Osteoblast (primary cell): ENCODE data around the gene DDOST. TPM values are rescaled to one million over a fixed set of nuclear protein-coding genes. Genes with fewer than 3 reads are reported as not detected.
A peak's percentile ranks its signal among the peaks of the same experiment; 100 is the strongest.

ENCODE experiments used
- DNase-seq: peaks from one replicate; pipeline ENCODE4 v3.0.0; 2011; ENCODE audit warnings: low spot score, mixed read lengths; ENCODE audit not compliant: insufficient read length; ENCODE audit errors: missing footprints
- H2AFZ ChIP-seq: 2 replicates; pipeline ENCODE4 v1.6.0; 2011; ENCODE audit warnings: mild to moderate bottlenecking, low read length
- H3K27ac ChIP-seq: 2 replicates; pipeline ENCODE4 v1.5.1; 2011; ENCODE audit warnings: mild to moderate bottlenecking, low read depth, low read length, moderate library complexity
- H3K27me3 ChIP-seq: 2 replicates; pipeline ENCODE4 v1.6.0; 2012; ENCODE audit warnings: mild to moderate bottlenecking, control low read depth, inconsistent platforms, low read length, moderate library complexity; ENCODE audit not compliant: insufficient read depth
- H3K36me3 ChIP-seq: 2 replicates; pipeline ENCODE4 v1.5.1; 2011; ENCODE audit warnings: mild to moderate bottlenecking, low read length, control low read depth, moderate library complexity; ENCODE audit not compliant: insufficient read depth
- H3K4me1 ChIP-seq: 2 replicates; pipeline ENCODE4 v1.5.1; 2011; ENCODE audit warnings: mild to moderate bottlenecking, low read length, control low read depth, moderate library complexity; ENCODE audit not compliant: insufficient read depth
- H3K4me2 ChIP-seq: 2 replicates; pipeline ENCODE4 v1.6.0; 2011; ENCODE audit warnings: mild to moderate bottlenecking, low read length; ENCODE audit not compliant: insufficient read depth
- H3K4me3 ChIP-seq: fragments of 200-600 bp; sonication (generic); 3 replicates; pipeline ENCODE4 v1.5.1; 2012; ENCODE audit warnings: mild to moderate bottlenecking, low read length, inconsistent platforms; ENCODE audit not compliant: insufficient read depth
- H3K79me2 ChIP-seq: 2 replicates; pipeline ENCODE4 v1.6.0; 2012; ENCODE audit warnings: mild to moderate bottlenecking, low read length, control low read depth, inconsistent platforms; ENCODE audit not compliant: insufficient read depth
- H3K9me3 ChIP-seq: 2 replicates; pipeline ENCODE4 v1.5.1; 2011; ENCODE audit warnings: low read depth, low read length, control low read depth
- H4K20me1 ChIP-seq: 2 replicates; pipeline ENCODE4 v1.6.0; 2012; ENCODE audit warnings: mild to moderate bottlenecking, low read length, control low read depth; ENCODE audit not compliant: insufficient read depth
- total RNA-seq: library from RNA; depleted of rRNA; stranded (reverse); fragments of >200 nt; gene quantifications from 2 replicates; pipeline ENCODE4 v1.2.3, GENCODE V29; 2012
- TF ChIP-seq, protein P1 (sequence below): IDR thresholded peaks from 2 replicates; pipeline ENCODE4 v1.5.1; 2011; ENCODE audit warnings: mild to moderate bottlenecking, low read depth, low read length, moderate library complexity; ENCODE audit errors: extremely low read depth

Gene DDOST
- total RNA-seq, 1 donor, result 291 TPM

DNA sequence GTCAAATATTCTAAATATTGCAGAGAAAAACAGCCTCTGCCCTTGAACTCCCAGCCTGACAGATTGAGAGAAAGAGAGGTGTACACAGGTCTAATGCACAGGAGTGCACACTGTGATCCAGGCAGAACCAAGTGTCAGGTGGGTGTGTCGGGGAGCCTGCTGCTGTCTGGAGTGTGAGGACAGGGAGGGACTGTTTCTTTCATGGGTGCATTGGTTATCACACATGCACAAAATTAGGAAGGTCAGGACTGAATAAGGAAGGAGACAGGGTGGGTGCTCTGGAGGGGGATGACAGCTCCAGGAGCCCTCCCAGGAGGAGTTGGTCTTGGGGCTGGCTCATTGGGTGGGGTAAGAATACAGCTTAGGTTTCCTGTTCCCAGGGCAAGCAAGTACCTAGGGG, 41.2 kb downstream of the DDOST start:
- Histone ChIP-seq H3K4me3 (no peak overlapping the region), H3K27me3 (no peaks in the 10 kb centered on the region), H3K27ac (no peak overlapping the region), H3K4me2 (no peak overlapping the region), H2AFZ (no peak overlapping the region), H3K9me3 (no peaks in the 10 kb centered on the region), H3K36me3 (no peaks in the 10 kb centered on the region), H4K20me1 (no peaks in the 10 kb centered on the region), H3K4me1 (peaks cover 8% of the 10 kb centered on the region), H3K79me2 (no peaks in the 10 kb centered on the region)
- DNase-seq, result no peak
- TF ChIP-seq, protein P1, sequence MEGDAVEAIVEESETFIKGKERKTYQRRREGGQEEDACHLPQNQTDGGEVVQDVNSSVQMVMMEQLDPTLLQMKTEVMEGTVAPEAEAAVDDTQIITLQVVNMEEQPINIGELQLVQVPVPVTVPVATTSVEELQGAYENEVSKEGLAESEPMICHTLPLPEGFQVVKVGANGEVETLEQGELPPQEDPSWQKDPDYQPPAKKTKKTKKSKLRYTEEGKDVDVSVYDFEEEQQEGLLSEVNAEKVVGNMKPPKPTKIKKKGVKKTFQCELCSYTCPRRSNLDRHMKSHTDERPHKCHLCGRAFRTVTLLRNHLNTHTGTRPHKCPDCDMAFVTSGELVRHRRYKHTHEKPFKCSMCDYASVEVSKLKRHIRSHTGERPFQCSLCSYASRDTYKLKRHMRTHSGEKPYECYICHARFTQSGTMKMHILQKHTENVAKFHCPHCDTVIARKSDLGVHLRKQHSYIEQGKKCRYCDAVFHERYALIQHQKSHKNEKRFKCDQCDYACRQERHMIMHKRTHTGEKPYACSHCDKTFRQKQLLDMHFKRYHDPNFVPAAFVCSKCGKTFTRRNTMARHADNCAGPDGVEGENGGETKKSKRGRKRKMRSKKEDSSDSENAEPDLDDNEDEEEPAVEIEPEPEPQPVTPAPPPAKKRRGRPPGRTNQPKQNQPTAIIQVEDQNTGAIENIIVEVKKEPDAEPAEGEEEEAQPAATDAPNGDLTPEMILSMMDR, result no peak

DNA sequence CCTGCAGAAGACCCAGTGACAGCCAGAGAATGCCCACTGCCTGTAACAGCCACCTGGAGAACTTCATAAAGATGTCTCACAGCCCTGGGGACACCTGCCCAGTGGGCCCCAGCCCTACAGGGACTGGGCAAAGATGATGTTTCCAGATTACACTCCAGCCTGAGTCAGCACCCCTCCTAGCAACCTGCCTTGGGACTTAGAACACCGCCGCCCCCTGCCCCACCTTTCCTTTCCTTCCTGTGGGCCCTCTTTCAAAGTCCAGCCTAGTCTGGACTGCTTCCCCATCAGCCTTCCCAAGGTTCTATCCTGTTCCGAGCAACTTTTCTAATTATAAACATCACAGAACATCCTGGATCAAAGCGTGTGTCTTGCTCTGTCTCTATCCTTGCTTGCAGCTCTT, 42.6 kb downstream of the DDOST start:
- Histone ChIP-seq H3K9me3 (no peaks in the 10 kb centered on the region), H2AFZ (no peak overlapping the region), H3K27me3 (no peaks in the 10 kb centered on the region), H3K4me1 (peaks cover 17% of the 10 kb centered on the region), H4K20me1 (no peaks in the 10 kb centered on the region), H3K27ac (no peak overlapping the region), H3K36me3 (no peaks in the 10 kb centered on the region), H3K4me3 (no peak overlapping the region), H3K4me2 (no peak overlapping the region), H3K79me2 (no peaks in the 10 kb centered on the region)
- TF ChIP-seq, protein P1, result no peak
- no peak for DNase-seq

DNA sequence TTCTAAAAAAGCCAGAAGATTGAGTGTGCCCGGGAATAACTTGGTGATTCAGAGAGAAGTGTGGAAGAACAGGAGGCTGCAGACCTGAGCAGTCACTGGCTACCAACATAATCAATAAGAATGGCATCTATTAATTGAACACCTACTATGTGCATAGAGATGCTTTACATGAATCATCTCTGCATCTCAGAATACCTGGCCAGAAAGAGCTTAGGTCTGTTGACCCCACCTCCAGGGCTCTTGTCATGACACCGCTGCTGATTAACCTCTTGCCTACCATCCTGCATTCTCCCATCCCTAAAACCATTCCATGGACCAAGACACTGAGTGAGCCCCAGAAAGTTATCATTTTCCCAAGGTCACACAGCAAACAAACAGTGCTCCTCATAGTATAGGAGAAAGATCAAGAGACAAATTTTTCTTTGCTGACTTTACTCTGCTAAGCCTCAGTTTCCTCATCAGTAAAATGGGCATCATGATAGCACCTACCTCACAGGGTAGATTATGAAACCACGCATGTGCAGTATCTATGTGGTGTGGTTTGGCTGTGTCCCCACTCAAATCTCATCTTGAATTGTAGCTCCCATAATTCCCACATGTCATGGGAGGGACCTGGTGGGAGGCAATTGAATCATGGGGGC, 44.2 kb downstream of the DDOST start:
- Histone ChIP-seq H3K79me2 (no peaks in the 10 kb centered on the region), H3K36me3 (no peaks in the 10 kb centered on the region), H3K9me3 (no peaks in the 10 kb centered on the region), H3K4me2 (peak overlapping the region; percentile 65), H3K4me3 (peak overlapping the region; percentile 19), H3K4me1 (peaks cover 24% of the 10 kb centered on the region), H2AFZ (peak overlapping the region; percentile 84), H4K20me1 (no peaks in the 10 kb centered on the region), H3K27me3 (no peaks in the 10 kb centered on the region), H3K27ac (no peak overlapping the region)
- no peak for DNase-seq
- TF ChIP-seq, protein P1, result no peak

DNA sequence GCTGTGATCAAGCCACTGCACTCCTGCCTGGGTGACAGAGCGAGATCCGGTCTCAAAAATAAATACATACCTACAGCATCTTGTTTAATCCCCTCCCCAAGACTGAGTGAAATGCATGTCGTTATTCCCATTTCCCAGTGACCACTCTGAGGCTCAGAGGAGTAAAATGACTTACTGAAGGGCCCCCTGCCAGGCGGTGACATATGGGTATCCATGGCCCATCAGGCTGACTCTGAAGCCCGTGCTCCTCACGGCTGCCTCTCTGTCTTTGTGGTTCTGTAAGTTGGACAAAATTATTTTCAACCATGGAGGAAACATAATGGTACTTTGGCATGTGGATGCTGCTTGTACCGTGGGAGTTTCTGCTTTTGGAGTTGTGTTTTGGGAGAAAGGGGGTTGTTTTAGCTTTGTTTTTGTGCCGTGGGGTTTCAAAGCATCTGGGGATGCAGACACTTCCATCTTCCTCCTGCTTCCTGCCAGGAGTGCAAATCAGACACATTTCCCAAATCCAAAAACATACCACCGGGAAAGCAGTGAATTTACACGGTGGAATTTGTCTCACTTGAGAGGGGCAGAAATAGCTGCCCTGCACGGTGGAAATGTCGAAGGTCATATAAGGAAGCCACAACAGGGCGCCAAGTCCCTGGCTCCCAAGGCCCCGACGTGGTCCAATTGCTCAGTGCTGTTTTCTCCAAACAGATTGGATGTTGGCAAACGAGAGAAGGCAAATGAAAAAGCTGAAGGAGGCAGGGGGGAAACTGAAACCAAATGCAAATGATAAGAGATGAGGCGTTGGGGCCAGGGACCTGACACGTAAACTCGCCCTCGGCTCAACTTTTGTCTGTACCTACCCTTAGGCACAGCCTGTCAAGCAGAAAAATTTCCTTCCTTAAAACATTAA, 45.0 kb downstream of the DDOST start:
- peak overlapping the region; percentile 84 for H2AFZ ChIP-seq
- no peaks in the 10 kb centered on the region for H3K79me2 ChIP-seq
- peak overlapping the region; percentile 19 for H3K4me3 ChIP-seq
- H3K4me1 ChIP-seq, result peaks cover 24% of the 10 kb centered on the region
- H3K9me3 ChIP-seq, result no peaks in the 10 kb centered on the region
- peak overlapping the region; percentile 30 for H3K27ac ChIP-seq
- TF ChIP-seq, protein P1, result no peak
- peak overlapping the region; percentile 65 for H3K4me2 ChIP-seq
- H3K27me3 ChIP-seq, result no peaks in the 10 kb centered on the region
- H3K36me3 ChIP-seq, result no peaks in the 10 kb centered on the region
- H4K20me1 ChIP-seq, result no peaks in the 10 kb centered on the region
- DNase-seq, result peak; percentile 62
